Kidney (tissue), 14 donors: ENCODE data around the gene GPC1. TPM values are rescaled to one million over a fixed set of nuclear protein-coding genes. Genes with fewer than 3 reads are reported as not detected.

Experiments used
- DNase-seq, 5 donors: peaks; one replicate each; pipeline ENCODE4 v3.0.0-alpha.2; 2013 to 2020
- FAIRE-seq: peaks from 2 replicates; lab custom pipeline; 2012; peaks lifted over from hg19 to GRCh38; lab: Jason Lieb, UNC
- H3K27ac ChIP-seq, 2 donors: one replicate each; pipeline ENCODE4 v1.7.0; 2013; ENCODE audit warnings: low read depth in 2 of 2, low read length in 2 of 2, inconsistent platforms in 1 of 2
- H3K27me3 ChIP-seq: one replicate; pipeline ENCODE4 v1.7.1; 2013; ENCODE audit warnings: low read length, inconsistent platforms; ENCODE audit not compliant: control insufficient read depth, insufficient read depth
- H3K36me3 ChIP-seq, 3 donors: one replicate each; pipeline versions ENCODE4 v1.7.0 to v1.7.1; 2013; ENCODE audit warnings: low read length in 3 of 3, control low read depth in 1 of 3, inconsistent platforms in 1 of 3; ENCODE audit not compliant: insufficient read depth in 3 of 3, control insufficient read depth in 2 of 3
- H3K4me1 ChIP-seq, 3 donors: one replicate each; pipeline versions ENCODE4 v1.7.0 to v1.7.1; 2013; ENCODE audit warnings: low read length in 3 of 3, inconsistent platforms in 1 of 3, low read depth in 1 of 3; ENCODE audit not compliant: control insufficient read depth in 2 of 3, insufficient read depth in 2 of 3
- H3K4me3 ChIP-seq, 3 donors: one replicate each; pipeline versions ENCODE4 v1.7.0 to v1.8.1; 2013; ENCODE audit warnings: low read length in 3 of 3, control low read depth in 1 of 3, inconsistent platforms in 1 of 3
- H3K9ac ChIP-seq, 3 donors: one replicate each; pipeline versions ENCODE4 v1.7.0 to v1.7.1; 2013; ENCODE audit warnings: low read length in 3 of 3, control low read depth in 1 of 3, inconsistent platforms in 1 of 3
- H3K9me3 ChIP-seq, 3 donors: one replicate each; pipeline versions ENCODE4 v1.7.0 to v1.7.1; 2013; ENCODE audit warnings: low read length in 3 of 3, control low read depth in 1 of 3, inconsistent platforms in 1 of 3; ENCODE audit not compliant: control insufficient read depth in 2 of 3, insufficient read depth in 1 of 3
- CTCF ChIP-seq: IDR thresholded peaks from 3 replicates; pipeline ENCODE4 v1.5.1; 2012; ENCODE audit warnings: mild to moderate bottlenecking, moderate library complexity, borderline replicate concordance; ENCODE audit not compliant: insufficient read depth; ENCODE audit errors: extremely low read depth
- intact Hi-C: fragments of 100-400 bp; cut with DNase I; formaldehyde crosslinking; loops from one replicate; pipeline ENCODE4 v1.11.1; 2022
- polyA plus RNA-seq: library from polyadenylated mRNA; stranded (reverse); fragments of 350-450 nt; fragmentation: Illumina TruSeq; extraction: RNeasy Lipid Tissue Mini Kit (QIAGEN cat#74804); gene quantifications from one replicate; pipeline ENCODE4 v1.2.3, GENCODE V29; 2014; ENCODE audit warnings: low read depth, low replicate concordance; ENCODE audit not compliant: insufficient read depth
- total RNA-seq: library from RNA; stranded (reverse); fragmentation: NEBNext Ultra II Directional; extraction: Animal tissue kit (Norgen Biotek cat#: 25700); gene quantifications from one replicate; pipeline ENCODE4 v1.2.1, GENCODE V29; 2021
- donor health status: control.
- donor health status: control.
- donor health status: control.
- donor health status: control.
- donor health status: control.
- donor health status: DM: yes; HTN: yes; CAD: no.
- donor health status: Normal renal cell carcinoma (clear cell type).

Gene GPC1
- total and polyA plus RNA-seq, 2 donors from 2014 or later, result 18.4 to 124 TPM

GRCh38 chr2:240431271-240431660 is 4.2 kb upstream of the GPC1 start:
- TF ChIP-seq CTCF, result no peak
- no peak overlapping the region for H3K4me3 ChIP-seq
- H3K9me3 ChIP-seq, result no peaks in the 10 kb centered on the region
- H3K27ac ChIP-seq, result no peak overlapping the region
- H3K9ac ChIP-seq, result no peak overlapping the region
- DNase-seq (peak in 2 of 5 donors; percentile 7 to 56), FAIRE-seq (no peak)
- H3K27me3 ChIP-seq, result no peaks in the 10 kb centered on the region
- no peaks in the 10 kb centered on the region for H3K36me3 ChIP-seq
- H3K4me1 ChIP-seq, result no peaks in the 10 kb centered on the region
- intact Hi-C loops, result no loop called here

GRCh38 chr2:240431661-240432424 is 3.6 kb upstream of the GPC1 start:
- no peak for TF ChIP-seq CTCF
- DNase-seq (peak in 3 of 5 donors; percentile 9 to 57 (median 33)), FAIRE-seq (no peak)
- Histone ChIP-seq H3K4me1 (peaks cover 0 to 1% (median 0%) of the 10 kb centered on the region in 3 donors), H3K27me3 (no peaks in the 10 kb centered on the region), H3K9ac (no peak overlapping the region), H3K9me3 (no peaks in the 10 kb centered on the region), H3K4me3 (no peak overlapping the region), H3K27ac (no peak overlapping the region), H3K36me3 (no peaks in the 10 kb centered on the region)
- intact Hi-C loops, result no loop called here

GRCh38 chr2:240432430-240432819 is 3.0 kb upstream of the GPC1 start:
- intact Hi-C loops, result no loop called here
- FAIRE-seq, result no peak

More at GRCh38 chr2:240432430-240432819, 3.0 kb upstream of the GPC1 start:
- H3K27ac ChIP-seq, result no peak overlapping the region
- DNase-seq, result peak in 3 of 5 donors; percentile 3 to 40 (median 30)
- H3K9me3 ChIP-seq, result no peaks in the 10 kb centered on the region
- no peak for TF ChIP-seq CTCF
- no peaks in the 10 kb centered on the region for H3K27me3 ChIP-seq
- H3K4me1 ChIP-seq, result peaks cover 0 to 3% (median 2%) of the 10 kb centered on the region in 3 donors
- H3K9ac ChIP-seq, result no peak overlapping the region
- H3K36me3 ChIP-seq, result no peaks in the 10 kb centered on the region
- no peak overlapping the region for H3K4me3 ChIP-seq
